Kidney tubule cell (primary cell): ENCODE results near the gene ITFG2.
"Not testable (repeated sequence)": the region's sequence is repeated elsewhere in the genome, so short reads cannot be mapped to it uniquely, and the experiment has no call there.

Experiments
- DNase-seq: peaks from one replicate; pipeline ENCODE4 v3.0.0-alpha.2; 2018; ENCODE audit warnings: low spot score

ITFG2 gene

DNA sequence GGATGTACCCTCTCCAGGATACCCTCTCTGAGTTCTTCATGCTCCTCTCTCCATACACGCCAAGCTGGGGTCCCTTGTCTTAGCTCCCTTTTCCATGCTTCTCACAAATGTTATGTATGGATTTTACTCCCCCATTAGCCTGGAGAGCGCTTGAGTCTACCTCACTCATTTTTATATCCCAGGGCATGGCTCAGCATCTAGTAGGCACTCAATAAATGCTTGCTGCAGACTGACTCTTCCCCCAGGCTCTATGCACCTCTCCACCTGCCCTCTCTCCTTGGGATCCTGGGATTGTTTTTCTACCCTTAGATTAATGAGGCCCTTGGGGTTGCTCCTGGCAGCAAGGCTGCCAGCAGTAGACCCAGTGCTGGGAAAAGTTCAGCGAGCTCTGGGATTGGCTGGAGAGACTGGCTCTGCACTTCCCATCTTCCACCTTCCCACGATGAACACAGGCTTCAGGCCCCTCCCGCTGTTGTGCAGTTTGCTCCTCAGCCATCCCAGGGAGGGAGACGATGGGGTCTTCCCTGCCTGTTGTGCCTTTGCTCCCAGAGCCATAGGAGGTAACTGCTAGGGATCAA, 20.2 kb downstream of the ITFG2 start:
- no peak for DNase-seq

DNA sequence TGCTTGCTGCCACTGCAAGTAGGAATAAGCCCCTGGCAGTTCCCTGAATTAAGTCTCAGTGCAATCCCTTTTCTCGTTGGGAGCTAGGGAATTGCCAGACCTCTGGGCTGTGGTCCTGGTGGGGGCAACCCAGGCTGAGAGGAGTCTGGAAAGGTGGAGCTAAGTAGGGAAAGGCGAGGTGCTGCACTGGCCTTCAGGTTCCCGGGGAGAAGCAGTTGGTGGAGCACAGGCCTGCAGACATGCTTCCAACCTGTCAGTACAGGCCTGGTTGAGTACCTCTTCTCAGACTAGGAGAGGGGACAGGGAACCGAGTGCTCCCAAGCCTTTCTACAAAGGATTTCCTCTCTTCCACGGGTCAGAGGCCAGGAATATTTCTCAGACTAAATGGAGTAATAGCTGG, 20.9 kb downstream of the ITFG2 start:
- no peak for DNase-seq

DNA sequence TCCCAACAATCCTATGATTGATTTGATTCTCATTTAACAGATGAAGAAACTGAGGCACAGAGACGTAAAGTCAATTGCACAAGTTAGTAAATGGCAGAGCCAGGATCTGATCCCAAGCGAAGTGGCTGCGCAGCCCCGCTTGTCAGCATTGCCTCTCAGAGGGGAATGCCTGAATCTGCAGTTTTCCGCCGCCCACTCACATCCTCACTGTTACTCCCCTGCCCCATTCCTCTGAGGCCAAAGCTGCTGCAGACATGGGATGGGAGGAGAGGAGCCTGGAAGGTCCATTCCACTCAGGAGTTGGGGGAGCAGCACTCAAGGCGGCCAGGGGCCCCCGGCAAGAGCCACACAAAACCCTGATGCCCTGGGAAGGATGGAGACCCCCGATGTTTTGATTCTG, 21.3 kb downstream of the ITFG2 start:
- no peak for DNase-seq

DNA sequence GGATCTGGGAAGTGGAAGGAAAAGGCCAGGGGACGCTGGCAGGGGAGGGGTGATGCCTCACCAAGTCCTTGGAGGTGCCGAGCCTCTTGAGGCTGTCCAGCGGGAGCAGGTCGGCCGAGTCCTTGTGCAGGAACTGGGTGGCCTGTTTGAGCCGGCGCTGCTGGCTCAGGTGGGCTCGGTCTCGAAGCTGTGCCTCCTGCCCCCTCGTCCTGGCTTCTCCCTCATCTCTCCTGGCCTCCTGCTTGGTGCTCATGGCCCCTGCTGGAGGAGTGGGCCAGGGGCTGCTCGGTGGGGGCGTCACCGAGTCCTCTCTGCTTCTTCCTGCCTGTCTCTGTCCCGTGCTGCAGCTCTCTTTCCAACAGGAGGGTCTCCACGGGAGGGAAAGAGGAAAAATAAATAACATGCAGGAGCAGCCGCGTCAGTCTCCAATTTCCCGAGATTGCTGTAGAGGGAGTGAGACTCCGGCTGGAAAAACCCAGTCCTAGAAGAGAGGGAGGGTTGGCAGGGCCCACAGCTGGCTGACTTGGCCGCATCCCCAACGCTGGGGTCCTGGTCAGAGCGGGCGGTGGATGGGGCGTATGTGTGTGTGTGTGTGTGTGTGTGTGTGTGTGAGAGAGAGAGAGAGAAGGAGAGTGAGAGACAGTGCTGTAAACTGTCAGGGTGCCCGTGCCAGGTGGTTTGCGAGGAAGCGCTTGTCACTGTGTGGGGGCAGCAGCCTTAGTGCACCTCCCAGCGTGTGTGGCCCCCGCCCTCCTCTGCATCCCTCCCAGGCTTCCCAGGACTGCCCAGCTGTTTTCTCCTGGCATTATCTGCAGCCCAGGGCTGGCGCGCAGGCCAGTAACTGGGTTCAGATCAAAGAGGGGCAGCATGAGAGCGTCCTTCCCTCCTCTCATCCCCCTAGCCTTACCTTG, 22.4 kb downstream of the ITFG2 start, which contains the start of gene NRIP2:
TSS of gene NRIP2 (minus strand) at position 455 of the 911 bp plus-strand sequence. CDS start at position 403, 52 bp downstream.
- no peak for DNase-seq

DNA sequence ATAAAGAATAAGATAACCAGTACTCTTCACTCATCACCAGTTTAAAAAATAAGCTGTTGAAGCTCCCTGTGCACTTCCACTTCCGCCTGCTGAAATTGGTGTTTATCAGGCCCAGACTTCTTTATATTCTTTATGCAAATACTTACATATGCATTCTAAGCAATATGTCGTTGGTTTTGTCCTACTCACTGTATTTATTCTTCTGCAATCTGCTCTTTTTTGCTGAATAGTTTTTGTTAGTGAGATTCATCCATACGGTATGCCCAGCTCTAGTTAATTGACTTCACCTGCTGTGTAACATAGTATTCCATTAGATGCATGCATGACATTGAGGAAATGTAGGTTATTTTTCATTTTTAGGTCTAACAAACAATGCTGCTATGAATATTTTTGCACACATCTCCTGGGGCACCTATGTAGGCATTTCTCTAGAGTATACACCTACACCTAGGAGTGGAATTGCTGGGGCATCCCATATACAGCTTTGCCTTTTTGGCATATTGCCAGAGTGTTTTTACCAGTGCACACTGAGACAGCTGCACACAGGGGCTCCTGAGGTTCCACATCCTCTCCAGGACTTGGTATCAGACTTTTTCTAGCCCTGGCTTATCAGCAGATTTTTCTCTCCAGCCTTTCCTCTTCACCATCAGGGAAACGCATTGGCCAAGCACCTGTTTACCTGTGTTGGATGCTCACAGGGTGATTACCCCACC, 23.4 kb downstream of the ITFG2 start:
- no peak for DNase-seq

DNA sequence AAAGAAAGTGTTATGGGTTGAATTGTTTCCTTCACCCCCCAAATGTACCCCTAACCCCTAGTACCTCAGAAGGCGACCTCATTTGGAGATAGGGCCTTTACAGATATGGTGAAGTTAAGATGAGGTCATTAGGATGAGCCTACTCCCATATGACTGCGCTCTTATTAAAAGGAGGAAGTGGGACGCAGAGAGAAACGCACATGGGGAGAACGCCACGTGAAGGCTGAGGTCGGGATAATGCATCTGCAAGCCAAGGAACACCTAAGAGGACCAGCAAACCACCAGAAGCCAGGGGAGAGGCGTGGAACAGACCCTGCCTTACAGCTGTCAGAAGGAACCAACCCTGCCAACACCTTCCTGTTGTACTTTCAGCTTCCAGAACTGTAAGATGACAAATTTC, 24.1 kb downstream of the ITFG2 start:
- DNase-seq, result no peak

DNA sequence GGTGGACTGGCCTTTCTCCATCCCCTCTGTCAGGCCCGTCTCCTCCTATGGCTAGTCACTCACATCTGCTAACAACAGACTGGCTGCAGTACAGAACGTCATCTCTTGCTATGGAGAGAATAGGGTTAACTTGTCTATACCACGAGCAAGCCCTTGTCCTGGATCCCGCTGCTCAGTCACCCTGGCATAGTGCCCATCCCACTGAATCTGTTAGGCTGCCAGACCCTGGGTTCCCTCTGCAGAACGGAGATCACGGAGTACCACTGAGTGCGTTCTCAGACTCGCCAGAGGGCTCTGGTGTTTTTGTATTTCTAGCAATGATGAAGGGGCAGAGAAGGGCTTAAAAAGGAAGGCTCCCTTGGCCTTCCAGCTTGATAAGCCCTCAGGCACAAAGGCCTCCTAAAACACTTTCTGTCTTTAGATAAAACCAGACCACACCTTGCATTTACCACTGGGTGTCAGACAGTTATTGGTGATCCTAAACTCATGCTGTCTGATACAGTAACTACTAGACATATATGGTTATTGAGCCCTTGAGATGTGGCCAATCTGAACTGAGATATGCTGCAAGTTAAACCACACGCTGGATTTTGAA, 28.7 kb downstream of the ITFG2 start:
- no peak for DNase-seq

DNA sequence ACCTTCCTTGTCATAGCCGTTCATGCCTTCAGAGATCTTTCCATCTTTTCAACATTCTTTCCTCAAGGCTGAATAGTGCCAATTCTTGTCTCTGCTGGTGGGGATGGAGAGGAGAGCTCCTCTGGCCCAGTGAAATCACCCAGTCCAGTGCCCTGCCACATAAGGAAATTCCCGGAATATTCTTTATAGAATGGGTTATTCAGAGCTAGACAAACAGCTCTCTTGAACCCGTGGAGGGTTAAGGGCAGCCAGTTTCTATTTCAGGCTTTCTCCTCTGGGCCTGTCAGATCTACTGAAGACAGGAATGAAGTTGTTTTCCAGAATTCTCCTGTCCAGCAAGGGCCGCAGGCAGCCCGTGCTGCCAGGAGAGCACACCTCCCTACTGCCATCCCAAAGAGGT, 30.5 kb downstream of the ITFG2 start:
- DNase-seq, result no peak

DNA sequence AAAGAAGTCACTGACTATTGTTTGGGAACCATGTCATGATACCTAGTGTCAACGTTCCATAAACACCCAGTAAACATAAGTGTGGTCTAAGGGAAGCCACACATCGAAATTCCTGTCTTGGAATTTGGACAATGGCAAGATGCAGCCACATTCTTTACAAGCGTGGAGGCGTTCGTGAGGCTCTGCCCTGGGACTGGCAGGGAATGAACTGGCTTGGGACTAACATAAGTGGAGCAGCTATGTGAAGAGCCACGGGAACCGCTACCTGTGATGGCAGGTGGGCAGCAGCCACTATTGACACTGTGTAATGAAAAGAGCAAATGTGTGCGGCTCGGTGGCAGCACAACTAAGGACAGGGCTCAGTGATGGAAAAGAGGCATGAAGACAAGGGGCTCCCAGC, 32.3 kb downstream of the ITFG2 start:
- DNase-seq, result no peak

DNA sequence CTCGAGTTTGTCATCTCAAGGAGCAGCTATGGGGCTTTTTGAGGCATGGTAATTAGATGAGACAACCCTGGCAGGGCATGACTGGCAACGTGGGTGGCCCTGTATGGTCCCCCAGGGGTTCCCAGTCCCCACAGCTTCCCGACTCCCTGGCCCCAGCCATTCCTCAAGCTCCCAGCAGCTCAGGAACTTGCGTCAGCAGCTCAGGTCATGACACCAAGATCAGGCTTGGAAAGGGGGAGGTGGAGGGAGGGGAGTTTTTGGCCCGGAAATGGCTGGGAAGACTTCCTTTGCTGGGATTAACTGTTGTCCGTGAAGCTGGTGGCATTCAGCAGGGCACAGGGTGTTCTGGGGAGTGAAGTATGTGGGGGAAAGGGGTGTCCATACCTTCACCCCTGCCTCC, 32.8 kb downstream of the ITFG2 start:
- DNase-seq, result no peak

DNA sequence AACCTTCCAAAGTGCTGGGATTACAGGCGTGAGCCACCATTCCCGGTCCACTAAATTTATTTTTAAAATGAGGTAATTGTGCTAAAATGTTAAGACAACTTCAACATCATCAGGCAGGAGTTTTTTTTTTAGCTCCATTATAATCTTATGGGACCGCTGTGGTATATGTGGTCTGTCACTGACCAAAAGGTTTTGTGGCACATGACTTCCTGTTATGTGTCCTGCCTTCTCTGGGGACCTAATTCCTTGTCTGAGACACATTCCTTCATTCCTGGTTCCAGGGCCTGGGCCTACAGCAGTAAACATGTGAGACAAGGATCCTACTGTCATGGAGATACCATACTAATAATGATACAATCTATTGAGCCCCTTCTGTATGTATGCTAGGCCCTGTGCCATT, 39.5 kb downstream of the ITFG2 start:
- DNase-seq, result no peak

DNA sequence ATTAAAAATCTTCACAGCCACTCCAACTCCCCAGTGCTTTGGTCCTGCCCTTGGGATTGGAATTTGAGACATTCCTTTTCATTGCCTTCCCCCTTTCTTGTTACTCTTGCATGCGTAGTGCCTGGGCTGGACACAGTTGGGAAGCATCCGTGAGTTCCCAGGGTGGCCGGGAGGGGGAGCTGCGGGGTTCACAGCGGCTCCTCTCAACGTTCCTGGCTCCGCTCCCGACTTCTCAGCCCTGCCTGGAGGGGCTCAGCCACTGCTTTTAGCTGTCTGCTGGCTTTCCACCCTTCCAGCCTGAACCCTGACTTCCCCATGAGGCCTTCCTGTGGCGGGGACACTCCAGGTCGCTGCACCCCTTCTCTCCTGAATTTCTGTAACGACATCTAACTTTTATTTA, 41.2 kb downstream of the ITFG2 start:
- peak; percentile 71 for DNase-seq

DNA sequence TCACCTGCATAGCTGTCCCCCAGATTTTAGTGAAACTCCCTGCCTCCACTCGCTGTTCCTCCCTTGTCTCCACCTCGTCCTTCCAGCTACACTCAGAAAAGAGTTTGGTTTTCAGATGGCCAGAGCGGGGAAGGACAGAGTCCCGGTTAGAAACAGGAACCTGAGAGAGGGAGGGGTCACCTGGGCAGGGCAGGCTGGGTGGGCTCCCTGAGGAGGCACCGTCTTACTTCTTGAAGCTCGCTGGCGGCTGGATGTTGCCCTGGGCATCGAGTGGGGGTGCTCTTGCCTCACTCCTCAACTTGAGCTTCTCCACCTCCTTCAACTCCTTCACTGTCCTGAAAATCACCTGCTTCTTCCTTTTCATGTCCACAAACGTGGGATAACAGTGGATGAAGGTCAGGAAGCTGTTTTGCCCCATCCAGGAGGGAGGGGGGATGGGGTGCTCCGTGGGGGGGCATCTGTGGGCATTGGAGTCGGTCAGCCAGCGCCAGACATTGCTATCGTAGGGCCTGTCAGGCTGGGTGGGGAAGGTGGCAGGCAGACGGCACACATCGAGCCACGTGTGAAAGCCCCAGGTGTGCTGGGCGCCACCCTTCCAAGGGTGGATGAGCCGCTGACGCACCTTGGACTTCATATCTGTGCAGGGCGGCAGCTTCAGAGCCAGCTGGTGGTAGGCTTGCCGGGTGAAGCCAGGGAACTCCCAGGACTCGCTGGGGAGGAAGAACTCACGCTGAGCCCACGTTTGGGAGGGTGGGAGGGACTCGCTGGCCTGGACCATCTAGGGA, 42.4 kb downstream of the ITFG2 start:
- DNase-seq, result no peak

DNA sequence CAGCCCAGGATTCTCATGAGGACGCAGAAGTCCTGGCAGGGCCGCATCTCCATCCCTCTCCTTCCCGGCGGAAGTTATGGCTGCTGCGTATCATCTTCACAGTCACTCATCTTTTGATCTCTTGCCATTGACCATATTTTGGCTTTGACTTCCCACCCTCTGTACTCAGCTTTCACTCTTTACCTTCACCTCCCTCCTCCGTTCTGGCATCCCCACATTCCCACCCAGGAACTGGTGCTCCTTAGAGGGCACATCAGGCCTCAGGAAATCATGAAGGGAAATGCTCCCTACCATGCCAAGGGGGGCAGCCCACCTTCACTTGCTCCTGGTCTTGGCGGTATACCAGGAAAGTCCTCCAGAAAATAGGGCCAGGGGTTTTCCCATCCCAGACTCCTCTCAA, 43.1 kb downstream of the ITFG2 start:
- DNase-seq, result no peak

DNA sequence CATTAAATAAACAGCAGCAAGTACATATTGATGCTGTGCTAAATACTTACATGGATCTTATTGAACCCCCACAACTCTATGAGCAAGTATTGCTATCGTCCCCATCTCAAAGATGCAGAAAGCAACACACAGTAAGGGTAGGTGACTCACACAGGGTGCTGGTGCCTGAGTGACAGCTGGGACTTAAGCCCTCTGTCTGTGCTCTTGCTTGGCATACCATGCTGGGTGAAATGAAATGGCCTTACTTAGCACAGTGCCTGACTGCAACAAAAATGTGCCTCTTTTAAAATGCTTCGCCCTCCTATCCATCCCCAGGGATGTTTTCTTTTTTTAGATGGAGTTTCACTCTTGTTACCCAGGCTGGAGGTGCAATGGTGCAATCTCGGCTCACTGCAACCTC, 43.6 kb downstream of the ITFG2 start:
- DNase-seq, result no peak

DNA sequence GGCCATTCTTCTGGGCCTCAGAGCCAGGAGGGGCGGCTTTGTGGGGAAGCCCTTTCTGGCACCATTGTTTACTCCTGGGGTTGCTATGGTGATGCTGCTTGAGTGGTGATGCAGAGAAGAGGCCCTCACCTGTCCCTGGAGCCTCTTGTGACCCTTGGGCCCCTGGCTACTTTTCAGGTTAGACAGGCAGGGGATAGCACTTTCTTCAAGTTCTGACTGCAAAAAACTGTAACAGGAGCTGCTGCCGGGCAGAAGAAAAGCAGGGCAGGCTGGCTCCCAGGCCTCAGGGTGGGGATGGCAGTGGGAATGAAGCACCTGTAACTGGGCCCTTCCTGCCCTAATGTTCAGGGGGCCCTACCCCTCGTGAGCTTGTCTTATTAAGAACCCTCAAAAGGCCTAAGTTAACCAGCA, 44.6 kb downstream of the ITFG2 start, which contains the start of gene TEX52:
TSS of gene TEX52 (minus strand) at position 19 of the 411 bp plus-strand sequence. CDS start at position 6, 13 bp downstream.
- DNase-seq, result peak; percentile 46

DNA sequence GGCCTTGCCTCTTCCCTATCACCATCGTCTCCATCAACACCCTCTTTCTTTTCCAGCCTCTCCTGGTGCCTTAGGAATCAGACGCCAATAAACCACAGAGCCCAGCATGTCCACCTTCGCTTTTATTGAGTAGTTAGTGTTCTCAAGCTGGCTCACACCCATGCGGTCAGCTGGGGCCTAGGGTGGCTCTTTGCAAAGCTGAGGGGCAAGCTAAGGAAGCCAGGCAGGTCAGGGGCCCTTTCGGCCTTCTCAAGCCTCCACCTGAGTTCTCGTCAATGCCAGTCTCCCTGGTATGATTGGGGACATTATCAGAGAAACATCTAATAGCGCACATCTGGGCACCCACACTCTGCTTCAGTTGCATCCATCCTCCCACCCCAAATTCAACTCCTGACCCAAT, 45.1 kb downstream of the ITFG2 start:
- DNase-seq, result no peak

DNA sequence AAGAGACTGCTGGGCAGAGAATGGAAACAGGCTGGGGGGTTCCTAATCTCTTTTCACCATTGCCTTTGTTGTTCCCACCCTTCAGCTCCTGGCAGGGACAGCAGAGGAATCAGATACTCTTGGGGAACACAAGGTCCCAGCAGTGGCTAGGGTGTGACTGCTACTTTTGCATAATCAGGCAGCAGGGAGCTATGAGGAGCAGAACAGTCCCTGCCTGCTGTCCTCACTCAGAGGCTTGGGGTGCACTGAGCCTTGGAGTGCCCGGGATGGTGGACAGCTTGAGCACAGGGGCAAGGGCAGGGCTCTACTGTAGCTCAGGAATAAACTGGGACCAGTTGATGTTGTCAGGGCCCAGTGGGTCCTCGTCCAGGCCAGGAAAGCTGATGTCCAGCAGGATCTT, 45.9 kb downstream of the ITFG2 start:
- DNase-seq, result no peak

DNA sequence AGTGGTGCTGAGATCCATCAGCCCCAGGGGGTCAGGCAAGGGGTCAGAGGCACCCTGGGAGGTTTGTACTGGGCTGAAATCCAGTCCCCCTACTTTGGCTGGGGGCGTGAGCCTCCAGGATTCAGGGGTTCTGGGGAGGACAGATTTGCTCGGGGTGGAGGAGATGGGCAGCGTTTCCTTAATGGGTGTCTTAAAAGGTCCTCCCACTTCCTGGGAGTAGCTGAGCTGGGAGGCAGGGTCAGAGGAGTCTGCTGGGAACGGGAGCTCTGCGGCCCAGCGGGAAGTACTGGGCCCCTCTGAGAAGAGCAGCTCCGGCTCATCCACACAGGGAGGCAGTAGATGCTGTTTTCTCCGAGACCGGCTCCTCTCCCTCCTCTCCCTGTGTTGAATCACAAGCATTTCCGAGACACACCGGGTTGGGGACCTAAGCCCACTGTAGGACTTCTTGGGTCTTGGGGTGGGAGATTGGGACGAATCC, 46.5 kb downstream of the ITFG2 start:
- no peak for DNase-seq

DNA sequence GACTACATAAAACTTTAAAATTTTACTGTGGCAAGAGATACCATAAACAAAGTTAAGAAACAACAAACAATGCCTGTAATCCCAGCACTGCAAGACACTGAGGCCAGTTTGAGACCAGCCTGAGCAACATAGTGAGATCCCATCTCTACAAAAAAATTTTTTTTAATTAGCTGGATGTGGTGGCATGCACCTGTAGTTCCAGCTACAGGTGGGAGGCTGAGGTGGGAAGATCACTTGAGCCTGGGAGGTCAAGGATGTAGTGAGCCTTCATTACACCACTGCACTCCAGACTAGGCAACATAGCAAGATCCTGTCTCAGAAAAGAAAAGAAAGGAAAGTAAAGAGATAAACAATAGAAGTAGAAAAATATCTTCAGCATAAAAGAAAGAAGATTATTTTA, 47.7 kb downstream of the ITFG2 start:
- DNase-seq, result no peak

DNA sequence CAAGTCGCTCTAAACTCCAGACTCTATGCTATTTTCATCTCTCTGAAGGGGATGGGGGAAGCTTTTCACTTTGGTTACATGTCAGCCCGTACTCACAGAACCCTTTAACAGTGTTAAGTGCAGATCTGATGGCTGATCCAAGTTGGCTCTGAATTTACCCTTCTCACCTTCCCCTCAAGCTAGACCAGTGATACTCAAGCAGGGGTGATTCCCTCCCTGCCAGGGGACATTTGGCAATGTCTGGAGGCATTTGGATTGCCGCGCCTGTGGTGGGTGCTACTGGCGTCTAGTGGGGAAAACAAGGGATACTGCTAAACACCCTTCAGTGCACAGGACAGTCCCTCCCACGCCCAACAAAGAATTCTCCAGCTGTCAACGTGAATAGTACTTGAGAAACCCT, 50.4 kb downstream of the ITFG2 start:
- DNase-seq, result no peak

DNA sequence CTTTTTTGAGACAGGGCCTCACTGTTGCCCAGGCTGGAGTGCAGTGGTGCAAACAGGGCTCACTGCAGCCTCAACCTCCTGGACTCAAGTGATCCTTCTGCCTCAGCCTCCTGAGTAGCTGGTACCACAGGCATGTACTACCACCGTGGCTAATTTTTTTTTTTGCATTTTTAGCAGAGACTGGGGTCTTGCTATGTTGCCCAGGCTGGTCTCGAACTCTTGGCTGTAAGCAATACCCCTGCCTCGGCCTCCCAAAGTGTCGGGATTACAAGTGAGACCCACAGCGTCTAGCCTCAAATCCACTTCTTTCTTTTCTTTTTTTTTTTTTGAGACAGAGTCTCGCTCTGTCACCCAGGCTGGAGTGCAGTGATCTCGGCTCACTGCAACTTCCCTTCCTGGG, 50.9 kb downstream of the ITFG2 start:
- not testable (repeated sequence) for DNase-seq
